Activated naive CD8-positive, alpha-beta T cell treated with anti-CD3 and anti-CD28 coated beads, Interleukin-2, amount 50 U/mL, for 16 hours (primary cell): ENCODE data around the gene NHERF1.
A peak's percentile ranks its signal among the peaks of the same experiment; 100 is the strongest.

Experiments
- DNase-seq: peaks from one replicate; pipeline ENCODE4 v3.0.0-alpha.2; 2020; ENCODE audit warnings: low read depth, low spot score

Gene NHERF1

GRCh38 chr17:74768069-74768762, 19.8 kb downstream of the NHERF1 start:
- DNase-seq: no peak

DNA sequence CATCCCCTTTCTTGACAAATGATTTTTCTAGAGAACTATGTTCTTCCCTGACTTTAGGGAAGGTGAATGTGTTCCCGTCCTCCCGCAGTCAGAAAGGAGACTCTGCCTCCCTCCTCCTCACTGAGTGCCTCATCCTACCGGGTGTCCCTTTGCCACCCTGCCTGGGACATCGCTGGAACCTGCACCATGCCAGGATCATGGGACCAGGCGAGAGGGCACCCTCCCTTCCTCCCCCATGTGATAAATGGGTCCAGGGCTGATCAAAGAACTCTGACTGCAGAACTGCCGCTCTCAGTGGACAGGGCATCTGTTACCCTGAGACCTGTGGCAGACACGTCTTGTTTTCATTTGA, 20.3 kb downstream of the NHERF1 start:
- no peak for DNase-seq

DNA sequence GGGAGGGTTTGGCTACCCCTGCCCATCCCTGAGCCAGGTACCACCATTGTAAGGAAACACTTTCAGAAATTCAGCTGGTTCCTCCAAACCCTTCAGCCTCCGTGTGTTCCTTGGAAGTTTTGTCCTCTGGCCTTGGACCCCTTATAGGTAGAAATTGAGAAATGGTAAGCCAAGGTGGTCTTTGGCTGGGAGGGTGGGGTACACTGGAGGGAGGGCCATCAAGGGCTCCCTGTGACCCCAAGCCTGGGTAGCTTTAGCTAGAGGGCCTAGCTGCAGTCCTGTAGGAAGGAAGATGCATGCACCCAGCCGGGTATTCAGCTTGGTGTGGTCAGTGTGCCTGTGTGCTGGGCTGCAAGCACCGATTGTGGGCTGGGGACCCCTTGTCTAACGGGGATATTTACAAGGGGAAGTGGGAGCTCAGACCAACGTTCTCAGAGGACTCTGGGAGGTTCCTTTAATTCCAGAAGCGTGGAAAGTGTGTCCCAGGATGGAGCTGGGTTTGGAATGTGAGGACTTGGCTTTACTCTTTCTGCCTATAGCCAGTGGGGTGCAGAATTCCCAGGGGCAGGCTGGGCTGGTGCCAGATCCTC, 20.9 kb downstream of the NHERF1 start:
- no peak for DNase-seq

DNA sequence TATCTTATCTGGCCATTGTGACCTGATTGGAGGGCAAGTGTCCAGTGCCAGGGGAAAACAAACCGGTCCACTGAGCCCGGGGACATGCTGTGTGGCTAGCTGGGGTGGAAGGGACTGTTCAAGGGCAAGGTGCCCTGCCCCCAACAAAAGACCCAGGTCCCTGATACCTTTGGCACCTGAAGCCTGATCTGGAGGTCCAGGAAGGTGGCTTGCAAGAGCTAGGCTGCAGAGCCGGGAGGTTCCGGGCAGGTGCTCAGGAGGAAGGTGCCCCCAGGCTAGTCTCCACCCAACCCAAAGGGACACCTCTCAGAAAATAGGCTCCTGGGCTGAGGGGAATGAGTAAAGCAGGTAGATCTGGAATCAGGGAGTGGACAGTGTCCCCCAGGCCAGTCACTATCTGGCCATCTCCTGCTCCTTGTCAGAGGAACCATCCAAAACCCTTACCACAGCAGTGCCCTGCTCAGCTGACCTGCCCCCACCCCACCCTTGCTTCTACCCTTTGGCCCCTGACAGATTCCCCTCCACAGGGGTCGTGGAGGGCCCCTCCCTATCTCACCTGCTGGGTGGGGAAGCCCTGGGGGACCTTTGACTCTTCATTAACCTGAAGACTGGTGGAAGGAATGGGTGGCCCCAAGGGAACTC, 21.5 kb downstream of the NHERF1 start:
- no peak for DNase-seq

DNA sequence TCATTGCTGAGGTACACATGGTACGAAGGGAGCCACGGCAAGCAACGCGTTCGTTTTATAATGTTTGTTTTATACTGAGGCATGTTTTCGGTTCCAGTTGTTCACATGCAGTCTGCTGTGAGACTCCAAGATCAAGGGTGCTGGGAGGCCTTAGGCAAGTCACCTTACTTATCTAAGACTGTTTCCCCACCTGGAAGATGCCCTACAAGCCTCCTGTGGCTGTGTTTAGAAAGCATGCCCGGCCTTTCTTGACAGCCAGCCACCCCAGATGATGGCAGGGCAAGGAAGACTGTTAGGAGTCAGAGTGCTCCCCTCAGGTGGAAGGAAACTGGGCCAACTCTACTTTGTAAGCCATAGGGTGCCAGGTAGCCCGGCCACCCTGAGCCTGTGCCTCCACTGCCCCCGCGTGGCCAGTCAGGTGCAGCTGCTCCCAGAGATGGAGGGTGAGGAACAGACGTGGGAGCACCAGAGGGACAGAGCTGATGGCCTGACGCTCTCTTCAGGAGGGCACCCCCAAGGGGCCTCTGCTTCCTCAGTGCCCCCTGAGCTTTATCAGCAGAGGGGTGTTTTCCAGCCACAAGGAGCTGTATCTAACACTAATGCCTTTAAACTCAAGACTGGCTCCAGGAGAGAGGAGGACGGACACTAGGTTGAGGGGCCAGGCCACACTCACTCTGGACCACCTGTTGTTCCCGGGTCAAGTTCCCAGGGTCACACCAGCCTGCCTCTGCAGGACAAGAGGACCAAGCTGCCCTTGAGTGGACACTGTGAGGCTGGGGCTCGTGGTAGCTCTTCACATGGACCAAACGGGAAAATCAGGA, 22.3 kb downstream of the NHERF1 start:
- no peak for DNase-seq

DNA sequence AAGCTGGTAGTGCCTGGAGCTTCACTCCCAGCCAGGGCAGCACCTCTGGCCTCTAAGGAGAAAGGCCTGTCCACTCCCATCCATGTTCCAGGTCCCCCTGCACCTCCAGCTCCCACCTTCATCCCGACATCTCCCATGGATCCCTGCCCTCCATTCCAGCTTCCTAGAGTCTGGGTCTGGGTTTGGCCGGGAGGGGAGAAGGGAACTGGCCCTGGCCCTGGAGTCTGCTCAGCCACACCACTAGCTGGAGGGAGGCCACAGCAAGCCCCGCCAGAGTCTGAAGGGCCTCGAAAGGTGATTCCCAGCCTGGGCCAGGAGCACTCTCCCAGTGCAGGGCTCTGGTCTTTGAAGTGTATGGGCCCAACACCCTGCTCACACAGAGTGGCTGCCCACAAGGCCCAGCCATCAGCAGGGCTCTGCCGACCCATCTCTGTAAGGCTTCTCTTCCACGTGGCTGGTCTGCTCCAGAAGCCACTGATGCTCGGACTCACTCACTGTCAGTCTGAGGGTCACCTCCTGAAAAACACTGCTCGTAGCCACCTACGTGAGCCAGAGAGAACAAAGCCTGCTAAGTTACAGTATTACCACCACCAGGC, 23.0 kb downstream of the NHERF1 start:
- DNase-seq: no peak

DNA sequence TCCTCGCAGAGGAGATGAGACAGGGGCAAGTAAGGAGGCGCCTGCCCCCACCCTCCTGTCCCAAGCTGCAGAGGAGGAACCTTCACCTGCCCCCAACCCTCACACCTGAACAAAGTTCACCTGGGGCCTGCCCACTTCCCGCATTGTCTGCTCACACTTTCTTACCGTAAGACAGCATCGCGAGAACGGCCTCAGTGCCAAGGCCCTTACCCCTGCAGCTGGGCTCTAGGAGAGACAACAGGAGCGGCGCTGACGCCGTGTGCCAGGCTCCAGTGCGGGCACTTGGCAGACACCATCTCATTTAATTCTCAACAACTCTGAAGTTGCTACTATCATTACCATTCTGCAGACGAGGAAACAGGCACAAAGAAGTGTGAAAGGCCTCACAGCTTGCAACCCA, 23.6 kb downstream of the NHERF1 start:
- DNase-seq: no peak

- DNase-seq: no peak
Observed at GRCh38 chr17:74773414-74773813, 25.0 kb downstream of the NHERF1 start.

DNA sequence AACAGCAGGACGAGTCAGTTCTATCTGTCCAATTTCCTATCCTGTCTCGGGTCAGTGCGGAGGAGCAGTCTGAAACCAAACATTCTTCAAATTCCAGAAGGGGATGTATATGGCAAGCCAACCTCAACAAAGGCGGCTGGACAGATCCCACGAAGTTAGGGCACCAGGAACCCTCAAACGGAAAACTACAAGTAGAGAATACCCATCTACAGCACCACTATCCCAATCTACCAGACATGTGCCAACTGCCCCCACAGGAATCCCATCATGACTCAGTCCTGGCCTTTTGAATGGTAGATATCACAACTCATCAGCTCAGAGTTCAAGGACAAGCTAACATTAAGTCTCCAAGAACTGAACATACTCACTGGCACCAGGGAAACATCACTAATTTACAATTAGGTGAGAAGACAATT, 25.5 kb downstream of the NHERF1 start:
- DNase-seq: no peak

- DNase-seq: no peak
Observed at GRCh38 chr17:74775409-74776043, 27.1 kb downstream of the NHERF1 start.

- DNase-seq: peak; percentile 99
Observed at GRCh38 chr17:74776044-74776962, 27.9 kb downstream of the NHERF1 start, which contains the start of gene NAT9. Gene NAT9, minus strand, starts transcription at chr17:74776345. Its CDS starts 647 bp downstream, at chr17:74775698.

- DNase-seq: no peak
Observed at GRCh38 chr17:74776990-74777389, 28.6 kb downstream of the NHERF1 start.

GRCh38 chr17:74777901-74778515, 29.6 kb downstream of the NHERF1 start:
- no peak for DNase-seq

- DNase-seq: no peak
Observed at GRCh38 chr17:74778960-74779359, 30.5 kb downstream of the NHERF1 start.

DNA sequence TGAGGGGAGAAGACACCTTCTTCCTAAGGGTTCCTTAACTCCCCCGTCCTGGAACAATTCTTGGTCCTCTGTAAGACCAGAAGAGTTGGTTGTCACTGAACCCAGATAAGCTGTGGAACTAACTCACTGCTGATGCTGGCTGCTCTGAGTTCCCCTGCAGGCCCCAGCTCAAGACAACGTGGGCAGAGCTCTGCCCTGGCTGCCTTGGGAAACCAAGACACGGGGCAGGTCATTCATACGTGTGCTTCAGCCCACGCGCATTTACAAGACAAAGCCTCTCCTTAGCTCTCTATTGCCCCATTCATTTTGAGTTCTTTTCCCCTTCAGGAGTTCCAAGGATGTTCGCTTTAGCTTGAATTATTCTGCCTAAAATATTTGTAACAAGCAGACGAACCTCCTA, 31.1 kb downstream of the NHERF1 start:
- DNase-seq: no peak

- peak; percentile 31 for DNase-seq
Observed at GRCh38 chr17:74779948-74780400, 31.5 kb downstream of the NHERF1 start.

DNA sequence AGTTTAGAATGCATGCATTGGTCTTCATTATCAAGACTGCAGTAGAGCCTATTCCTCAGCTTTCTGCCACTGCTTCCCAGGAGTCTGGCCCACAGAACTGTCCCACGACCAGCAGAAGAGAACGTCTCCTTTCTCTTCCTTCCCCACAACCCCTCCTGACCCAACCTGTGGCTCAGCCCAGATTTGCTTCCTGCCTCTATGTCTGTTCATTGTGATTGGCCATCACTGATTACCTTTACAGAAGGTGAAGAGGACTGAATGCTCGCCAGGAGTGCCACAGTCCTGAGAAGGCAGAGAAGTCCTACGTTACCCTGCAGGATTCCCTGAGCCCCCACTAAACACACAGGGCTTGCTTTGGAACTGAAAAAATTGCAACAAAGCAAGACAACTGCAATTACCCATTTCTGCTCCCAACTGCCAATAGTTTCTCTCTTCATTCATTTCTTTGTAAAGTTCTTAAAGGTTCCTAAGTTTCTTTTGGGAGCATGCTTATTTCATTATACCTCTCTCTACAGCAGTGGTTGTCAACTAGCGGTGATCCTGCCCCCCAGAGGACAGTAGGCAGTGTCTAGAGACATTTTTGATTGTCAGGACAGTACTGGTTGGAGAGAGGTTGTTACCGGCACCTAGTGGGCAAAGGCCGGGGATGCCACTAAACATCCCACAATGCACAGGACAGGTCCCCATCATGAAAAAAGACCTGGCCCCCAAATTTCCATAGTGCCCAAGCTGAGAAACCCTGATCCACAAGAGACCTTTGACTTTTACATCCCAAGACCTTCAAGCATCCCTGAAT, 32.2 kb downstream of the NHERF1 start:
- DNase-seq: no peak

DNA sequence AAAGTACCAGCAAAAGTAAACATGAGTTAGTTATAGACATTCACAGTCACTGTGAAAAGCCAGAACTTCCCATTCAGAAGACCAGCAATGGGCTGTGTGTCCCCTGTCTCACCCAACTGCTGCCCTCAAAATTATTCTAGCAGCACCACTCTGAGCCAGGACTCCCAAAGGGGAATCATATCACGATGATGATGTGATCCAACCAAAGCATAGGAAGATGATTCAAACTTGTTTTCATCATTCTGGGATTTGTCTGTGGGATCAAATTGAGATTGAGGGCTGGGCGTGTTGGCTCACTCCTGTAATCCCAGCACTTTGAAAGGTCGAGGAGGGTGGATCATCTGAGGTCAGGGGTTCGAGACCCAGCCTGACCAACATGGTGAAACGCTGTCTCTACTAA, 34.1 kb downstream of the NHERF1 start:
- no peak for DNase-seq
